Panc1 (cell line): Measurements from ENCODE around the gene EPHB1.

Experiments used
- CTCF ChIP-seq: fragments of 450-650 bp; IDR thresholded peaks from 2 replicates; pipeline ENCODE4 v1.5.1; 2017; ENCODE audit warnings: mild to moderate bottlenecking
- POLR2AphosphoS5 ChIP-seq: IDR thresholded peaks from 2 replicates; pipeline ENCODE4 v1.6.1; 2012; ENCODE audit warnings: mild to moderate bottlenecking, low read depth, low read length, moderate library complexity
- REST ChIP-seq, 2 experiments: IDR thresholded peaks; 2 replicates each; pipeline ENCODE4 v1.6.1; 2011 to 2012; ENCODE audit warnings: low read depth in 2 of 2, control low read depth in 1 of 2, low read length in 1 of 2, mild to moderate bottlenecking in 1 of 2, moderate library complexity in 1 of 2; ENCODE audit not compliant: insufficient read depth in 1 of 2
- SIN3A ChIP-seq: IDR thresholded peaks from 2 replicates; pipeline ENCODE4 v1.6.1; 2012; ENCODE audit warnings: low read depth, mild to moderate bottlenecking, low read length, moderate library complexity, borderline replicate concordance; ENCODE audit not compliant: insufficient read depth
- TCF7L2 ChIP-seq: IDR thresholded peaks from 2 replicates; pipeline ENCODE4 v1.6.1; 2011; ENCODE audit warnings: mild to moderate bottlenecking, low read depth, low read length, inconsistent platforms

- TF ChIP-seq POLR2AphosphoS5 (no peak), CTCF (no peak), TCF7L2 (no peak), REST (IDR thresholded peaks at IDR 0.05; ENCODE audit: insufficient read depth in 1 of 2, low read depth in 2 of 2, low read length in 1 of 2) (no peak), SIN3A (no peak)
Measured at GRCh38 chr3:134810850-134811249, 15.8 kb downstream of the EPHB1 start.
